Loucy (cell line): ENCODE measurements around the gene ATP5PD.
A peak's percentile ranks its signal among the peaks of the same experiment; 100 is the strongest.

Source experiments
- H2AFZ ChIP-seq: fragments of 200-600 bp; sonication (generic); 2 replicates; pipeline ENCODE4 v1.6.0; 2016; ENCODE audit warnings: antibody characterized with exemption, mild to moderate bottlenecking, low read length, moderate library complexity
- H3F3A ChIP-seq: fragments of 200-600 bp; 2 replicates; pipeline ENCODE4 v1.6.0; 2016; ENCODE audit warnings: antibody characterized with exemption, low read depth, mild to moderate bottlenecking
- H3K27me3 ChIP-seq: fragments of 200-600 bp; sonication (generic); 2 replicates; pipeline ENCODE4 v1.6.1; 2014; ENCODE audit warnings: low read length, mild to moderate bottlenecking; ENCODE audit not compliant: insufficient read depth, poor library complexity, severe bottlenecking
- H3K36me3 ChIP-seq: fragments of 200-600 bp; sonication (generic); 2 replicates; pipeline ENCODE4 v1.6.1; 2016; ENCODE audit warnings: low read length; ENCODE audit not compliant: insufficient read depth
- H3K4me1 ChIP-seq: fragments of 200-600 bp; sonication (generic); 2 replicates; pipeline ENCODE4 v1.5.1; 2014; ENCODE audit warnings: low read length, mild to moderate bottlenecking; ENCODE audit not compliant: insufficient read depth, poor library complexity, severe bottlenecking
- H3K4me2 ChIP-seq: fragments of 200-600 bp; sonication (generic); 2 replicates; pipeline ENCODE4 v1.6.0; 2014; ENCODE audit warnings: antibody characterized with exemption, low read length, low read depth, mild to moderate bottlenecking; ENCODE audit not compliant: poor library complexity, severe bottlenecking
- H3K4me3 ChIP-seq: fragments of 200-600 bp; sonication (generic); 2 replicates; pipeline ENCODE4 v1.5.1; 2014; ENCODE audit warnings: low read length, mild to moderate bottlenecking, mixed read lengths; ENCODE audit not compliant: poor library complexity, severe bottlenecking
- H3K79me2 ChIP-seq: fragments of 200-600 bp; sonication (generic); 2 replicates; pipeline ENCODE4 v1.6.1; 2014; ENCODE audit warnings: low read length; ENCODE audit not compliant: insufficient read depth
- H3K9ac ChIP-seq: fragments of 200-600 bp; sonication (generic); 2 replicates; pipeline ENCODE4 v1.6.0; 2014; ENCODE audit warnings: mild to moderate bottlenecking, low read depth, low read length, moderate library complexity; ENCODE audit not compliant: poor library complexity, severe bottlenecking
- H3K9me2 ChIP-seq: fragments of 200-600 bp; sonication (generic); replicated peaks from 2 replicates; pipeline ENCODE4 v1.6.1; 2016; ENCODE audit warnings: low read depth, low read length, mixed read lengths
- H3K9me3 ChIP-seq: fragments of 200-600 bp; sonication (generic); 2 replicates; pipeline ENCODE4 v1.6.1; 2014; ENCODE audit warnings: mild to moderate bottlenecking, antibody characterized with exemption, low read length, low read depth; ENCODE audit not compliant: insufficient read depth
- H4K20me1 ChIP-seq: fragments of 200-600 bp; sonication (generic); 2 replicates; pipeline ENCODE4 v1.6.0; 2014; ENCODE audit warnings: antibody characterized with exemption, low read length, mild to moderate bottlenecking; ENCODE audit not compliant: insufficient read depth, poor library complexity, severe bottlenecking
- EZH2phosphoT487 ChIP-seq: fragments of 200-600 bp; IDR thresholded peaks from 2 replicates; pipeline ENCODE4 v1.6.1; 2018; ENCODE audit warnings: antibody characterized with exemption, mild to moderate bottlenecking, moderate library complexity, borderline replicate concordance
- TF ChIP-seq, protein P1 (sequence below): fragments of 200-600 bp; sonication (generic); conservative IDR thresholded peaks from 2 replicates; pipeline ENCODE4 v1.5.1; 2014; ENCODE audit warnings: mild to moderate bottlenecking, antibody characterized with exemption, low read length

ATP5PD gene

DNA sequence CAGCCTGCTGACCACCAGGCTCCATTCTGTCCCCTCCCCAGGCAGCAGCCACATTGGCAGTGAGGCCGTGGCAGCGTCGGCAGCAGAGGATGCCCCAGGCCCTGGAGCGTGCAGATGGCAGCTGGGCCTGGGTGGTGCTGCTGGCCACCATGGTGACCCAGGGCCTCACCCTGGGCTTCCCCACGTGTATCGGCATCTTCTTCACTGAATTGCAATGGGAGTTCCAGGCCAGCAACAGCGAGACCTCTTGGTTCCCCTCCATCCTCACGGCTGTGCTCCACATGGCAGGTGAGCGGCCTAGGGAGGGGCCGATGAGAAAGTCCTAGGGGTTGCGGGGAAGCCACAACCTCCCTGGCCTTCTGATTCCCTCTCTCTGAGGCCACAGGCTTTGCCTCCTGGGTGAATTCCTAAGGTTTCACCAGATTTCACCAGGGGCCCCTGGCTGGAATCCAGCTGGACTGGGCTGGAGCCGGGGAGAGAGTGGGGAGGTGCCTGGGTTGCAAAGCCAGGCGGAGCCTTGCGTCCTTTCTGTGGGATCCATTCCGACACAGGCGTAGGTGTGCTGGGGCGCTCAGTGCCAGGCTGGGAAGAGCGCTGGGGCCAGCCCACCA is 46.9 kb upstream of the ATP5PD start:
- H4K20me1 ChIP-seq, result no peaks in the 10 kb centered on the region
- no peaks in the 10 kb centered on the region for H3K9me2 ChIP-seq
- no peaks in the 10 kb centered on the region for H3K27me3 ChIP-seq
- no peaks in the 10 kb centered on the region for H3K9me3 ChIP-seq
- H3K4me2 ChIP-seq, result no peak overlapping the region
- TF ChIP-seq EZH2phosphoT487, result no peak
- TF ChIP-seq, protein P1, sequence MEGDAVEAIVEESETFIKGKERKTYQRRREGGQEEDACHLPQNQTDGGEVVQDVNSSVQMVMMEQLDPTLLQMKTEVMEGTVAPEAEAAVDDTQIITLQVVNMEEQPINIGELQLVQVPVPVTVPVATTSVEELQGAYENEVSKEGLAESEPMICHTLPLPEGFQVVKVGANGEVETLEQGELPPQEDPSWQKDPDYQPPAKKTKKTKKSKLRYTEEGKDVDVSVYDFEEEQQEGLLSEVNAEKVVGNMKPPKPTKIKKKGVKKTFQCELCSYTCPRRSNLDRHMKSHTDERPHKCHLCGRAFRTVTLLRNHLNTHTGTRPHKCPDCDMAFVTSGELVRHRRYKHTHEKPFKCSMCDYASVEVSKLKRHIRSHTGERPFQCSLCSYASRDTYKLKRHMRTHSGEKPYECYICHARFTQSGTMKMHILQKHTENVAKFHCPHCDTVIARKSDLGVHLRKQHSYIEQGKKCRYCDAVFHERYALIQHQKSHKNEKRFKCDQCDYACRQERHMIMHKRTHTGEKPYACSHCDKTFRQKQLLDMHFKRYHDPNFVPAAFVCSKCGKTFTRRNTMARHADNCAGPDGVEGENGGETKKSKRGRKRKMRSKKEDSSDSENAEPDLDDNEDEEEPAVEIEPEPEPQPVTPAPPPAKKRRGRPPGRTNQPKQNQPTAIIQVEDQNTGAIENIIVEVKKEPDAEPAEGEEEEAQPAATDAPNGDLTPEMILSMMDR, result no peak
- no peak overlapping the region for H3K4me3 ChIP-seq
- H3K9ac ChIP-seq, result no peak overlapping the region
- no peaks in the 10 kb centered on the region for H3K36me3 ChIP-seq
- H3K4me1 ChIP-seq, result peaks cover 6% of the 10 kb centered on the region
- no peaks in the 10 kb centered on the region for H3K79me2 ChIP-seq
- H3F3A ChIP-seq, result no peaks in the 10 kb centered on the region
- no peak overlapping the region for H2AFZ ChIP-seq

DNA sequence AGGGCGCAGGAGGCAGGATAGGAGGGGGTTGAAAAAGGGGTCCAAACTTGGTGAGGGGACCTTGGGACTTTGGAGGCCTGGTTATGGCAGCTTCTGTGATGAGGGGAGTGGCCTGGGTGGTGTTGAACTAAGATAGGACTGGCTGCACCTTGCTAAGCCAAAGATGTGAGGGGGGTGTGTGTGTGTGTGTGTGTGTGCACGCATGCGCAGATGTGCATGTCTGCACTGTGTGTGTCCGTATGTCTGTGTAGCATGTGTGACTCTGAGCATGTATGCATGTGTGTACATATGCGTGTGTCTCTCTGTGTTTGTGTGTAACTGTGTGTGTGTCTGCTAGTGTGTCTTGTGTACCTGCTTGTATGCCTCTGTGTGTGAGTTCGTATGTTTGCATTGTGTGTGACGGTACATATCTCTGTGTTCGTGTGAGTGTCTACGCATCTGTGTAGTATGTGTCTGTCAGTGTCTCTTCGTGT is 45.1 kb upstream of the ATP5PD start:
- Histone ChIP-seq H3K9me3 (no peaks in the 10 kb centered on the region), H4K20me1 (no peaks in the 10 kb centered on the region), H2AFZ (no peak overlapping the region), H3K4me3 (no peak overlapping the region), H3K4me1 (peaks cover 16% of the 10 kb centered on the region), H3K79me2 (no peaks in the 10 kb centered on the region), H3K9me2 (no peaks in the 10 kb centered on the region), H3K4me2 (no peak overlapping the region), H3F3A (no peaks in the 10 kb centered on the region), H3K9ac (peak overlapping the region; percentile 7), H3K27me3 (no peaks in the 10 kb centered on the region), H3K36me3 (no peaks in the 10 kb centered on the region)
- no peak for TF ChIP-seq EZH2phosphoT487
- TF ChIP-seq, protein P1, result no peak

DNA sequence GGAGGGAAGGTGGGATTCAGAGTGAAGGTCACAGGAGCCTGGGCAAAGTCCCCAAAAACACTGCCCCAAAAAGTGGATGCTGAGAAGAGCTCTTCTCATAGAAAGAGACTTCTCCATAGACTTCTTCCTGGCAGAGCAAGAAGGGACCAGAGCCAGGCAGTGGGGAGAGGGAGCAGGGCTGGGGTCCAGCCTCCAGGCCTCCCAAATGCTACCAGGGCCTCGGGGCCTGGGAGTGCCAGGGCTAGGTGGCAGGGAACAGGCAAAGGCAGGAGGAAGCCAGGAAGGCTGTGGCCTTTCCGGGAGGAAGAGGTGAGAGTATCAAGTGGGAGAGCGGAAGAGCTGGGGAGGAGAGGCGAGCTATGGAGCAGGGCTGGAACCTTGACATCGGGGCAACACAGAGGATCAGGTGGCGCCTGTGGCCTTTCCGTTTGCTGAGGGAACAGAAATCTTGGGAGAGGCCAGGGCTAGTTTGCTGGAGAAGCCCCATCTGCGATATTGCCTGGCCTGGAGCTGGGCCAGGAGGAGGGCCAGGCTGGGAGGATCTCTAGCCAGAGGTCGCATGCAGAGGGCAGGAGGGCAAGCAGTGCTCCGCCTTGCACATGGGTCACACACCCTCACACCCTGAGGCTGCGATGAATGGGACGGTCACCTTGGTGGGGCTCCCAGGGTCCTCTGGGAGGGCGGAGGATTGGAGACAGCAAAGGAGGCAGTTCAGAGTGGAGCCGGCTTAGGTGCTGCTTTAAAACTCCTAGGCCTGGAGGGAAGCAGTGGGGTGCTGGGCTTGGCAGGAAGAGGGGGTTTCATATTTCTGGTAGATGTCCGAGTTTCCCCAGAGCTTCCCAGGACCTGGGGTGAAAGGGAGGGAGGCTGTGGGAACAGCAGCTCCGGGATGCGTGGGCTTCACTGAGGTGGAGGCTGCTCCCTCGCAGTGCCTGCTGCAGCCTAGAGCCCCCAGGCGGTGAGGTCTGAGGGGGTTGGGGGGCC is 44.4 kb upstream of the ATP5PD start:
- H3K36me3 ChIP-seq, result no peaks in the 10 kb centered on the region
- H3K79me2 ChIP-seq, result no peaks in the 10 kb centered on the region
- TF ChIP-seq, protein P1, result no peak
- TF ChIP-seq EZH2phosphoT487, result no peak
- H3K9me2 ChIP-seq, result no peaks in the 10 kb centered on the region
- peaks cover 16% of the 10 kb centered on the region for H3K4me1 ChIP-seq
- no peaks in the 10 kb centered on the region for H3K9me3 ChIP-seq
- H3K4me3 ChIP-seq, result no peak overlapping the region
- peak overlapping the region; percentile 7 for H3K9ac ChIP-seq
- no peaks in the 10 kb centered on the region for H3F3A ChIP-seq
- H2AFZ ChIP-seq, result no peak overlapping the region
- no peaks in the 10 kb centered on the region for H3K27me3 ChIP-seq
- H3K4me2 ChIP-seq, result no peak overlapping the region
- H4K20me1 ChIP-seq, result no peaks in the 10 kb centered on the region
